ENCODE results near the gene SLC5A2. TPM values are rescaled to one million over a fixed set of nuclear protein-coding genes. Genes with fewer than 3 reads are reported as not detected.
A peak's percentile ranks its signal among the peaks of the same experiment; 100 is the strongest.

Gene SLC5A2
- total and polyA plus RNA-seq, 2 of the 13 experiments (the other 11 are each of a cell fraction or from before 2014, with no cell fraction given): 0.24 to 0.97 TPM

DNA sequence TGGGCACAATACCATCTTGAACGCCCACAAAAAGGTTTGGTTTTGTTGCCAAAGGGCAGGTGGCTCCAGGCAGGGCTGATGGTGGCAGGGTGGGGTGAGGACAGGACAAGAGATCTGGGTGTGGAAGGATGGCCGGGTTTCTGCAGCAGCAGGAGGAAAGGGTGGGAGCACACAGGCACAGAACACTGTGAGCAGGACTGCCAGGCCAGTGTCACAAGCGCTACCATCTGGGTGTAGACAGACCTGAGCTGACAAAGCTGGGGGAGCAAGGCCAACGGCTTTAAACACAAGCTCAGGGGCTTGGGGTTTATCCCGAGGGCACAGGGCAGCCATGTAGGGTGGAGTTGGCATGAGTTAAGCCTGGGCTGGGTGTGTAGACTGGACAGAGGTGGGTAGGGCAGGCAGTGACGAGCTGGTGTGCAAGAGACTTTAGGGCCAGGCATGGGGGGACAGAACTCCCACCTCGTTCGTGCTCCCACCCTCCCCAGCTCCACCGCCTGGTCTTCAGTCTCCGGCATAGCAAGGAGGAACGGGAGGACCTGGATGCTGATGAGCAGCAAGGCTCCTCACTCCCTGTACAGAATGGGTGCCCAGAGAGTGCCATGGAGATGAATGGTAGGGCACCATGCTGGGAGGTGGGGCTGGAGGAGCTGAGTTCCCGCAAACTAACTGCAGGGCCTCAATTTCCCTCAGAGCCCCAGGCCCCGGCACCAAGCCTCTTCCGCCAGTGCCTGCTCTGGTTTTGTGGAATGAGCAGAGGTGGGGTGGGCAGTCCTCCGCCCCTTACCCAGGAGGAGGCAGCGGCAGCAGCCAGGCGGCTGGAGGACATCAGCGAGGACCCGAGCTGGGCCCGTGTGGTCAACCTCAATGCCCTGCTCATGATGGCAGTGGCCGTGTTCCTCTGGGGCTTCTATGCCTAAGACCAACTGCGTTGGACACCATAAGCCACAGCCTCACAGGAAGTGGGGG lies 7.0 kb downstream of the SLC5A2 start (continued):
- TF ChIP-seq ZNF280D (CRISPR knock-in tag; IDR thresholded peaks at IDR 0.05) (no peak), ZNF737 (CRISPR knock-in tag; IDR thresholded peaks at IDR 0.05; ENCODE audit: borderline replicate concordance) (no peak), ZNF589 (CRISPR knock-in tag; conservative IDR thresholded peaks at IDR 0.05) (no peak), POLR2AphosphoS5 (IDR thresholded peaks at IDR 0.05; ENCODE audit: low read depth, low read length) (peak; percentile 34; the same call in 1 of the 2 replicates), SUZ12 (IDR thresholded peaks at IDR 0.05; ENCODE audit: low read depth, low read length) (no peak), TBP (CRISPR knock-in tag; IDR thresholded peaks at IDR 0.05) (no peak), SRSF1 (optimal IDR thresholded peaks at IDR 0.05; ENCODE audit: low read depth, low read length) (no peak), SMARCE1 (IDR thresholded peaks at IDR 0.05; ENCODE audit: borderline replicate concordance) (no peak), POLR2A (IDR thresholded peaks at IDR 0.05; ENCODE audit: insufficient read depth in 1 of 2, low read depth in 2 of 2, low read length in 2 of 2) (0 out of 4 replicates have a peak, but pooled peaks have one; percentile 7 to 25), ZNF788 (CRISPR knock-in tag; IDR thresholded peaks at IDR 0.05; ENCODE audit: borderline replicate concordance) (no peak), TCF12 (IDR thresholded peaks at IDR 0.05) (no peak), TCF12 (CRISPR knock-in tag; IDR thresholded peaks at IDR 0.05) (no peak), ZNF207 (IDR thresholded peaks at IDR 0.05; ENCODE audit: borderline replicate concordance) (no peak), ZNF562 (CRISPR knock-in tag; IDR thresholded peaks at IDR 0.05; ENCODE audit: borderline replicate concordance) (no peak), IRF2 (CRISPR knock-in tag; IDR thresholded peaks at IDR 0.05) (no peak), ZNF672 (CRISPR knock-in tag; IDR thresholded peaks at IDR 0.05) (no peak), ZNF292 (CRISPR knock-in tag; IDR thresholded peaks at IDR 0.05; ENCODE audit: borderline replicate concordance, low read depth) (no peak), RBFOX2 (IDR thresholded peaks at IDR 0.05; ENCODE audit: low read depth, low read length) (0 out of 2 replicates have a peak, but pooled peaks have one; percentile 30), AGO2 (optimal IDR thresholded peaks at IDR 0.05; ENCODE audit: low read depth, low read length) (peak; percentile 61)
- TF ChIP-seq, protein P1, sequence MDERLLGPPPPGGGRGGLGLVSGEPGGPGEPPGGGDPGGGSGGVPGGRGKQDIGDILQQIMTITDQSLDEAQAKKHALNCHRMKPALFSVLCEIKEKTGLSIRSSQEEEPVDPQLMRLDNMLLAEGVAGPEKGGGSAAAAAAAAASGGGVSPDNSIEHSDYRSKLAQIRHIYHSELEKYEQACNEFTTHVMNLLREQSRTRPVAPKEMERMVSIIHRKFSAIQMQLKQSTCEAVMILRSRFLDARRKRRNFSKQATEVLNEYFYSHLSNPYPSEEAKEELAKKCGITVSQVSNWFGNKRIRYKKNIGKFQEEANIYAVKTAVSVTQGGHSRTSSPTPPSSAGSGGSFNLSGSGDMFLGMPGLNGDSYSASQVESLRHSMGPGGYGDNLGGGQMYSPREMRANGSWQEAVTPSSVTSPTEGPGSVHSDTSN (CRISPR knock-in tag; IDR thresholded peaks at IDR 0.05): no peak
- TF ChIP-seq, protein P2, sequence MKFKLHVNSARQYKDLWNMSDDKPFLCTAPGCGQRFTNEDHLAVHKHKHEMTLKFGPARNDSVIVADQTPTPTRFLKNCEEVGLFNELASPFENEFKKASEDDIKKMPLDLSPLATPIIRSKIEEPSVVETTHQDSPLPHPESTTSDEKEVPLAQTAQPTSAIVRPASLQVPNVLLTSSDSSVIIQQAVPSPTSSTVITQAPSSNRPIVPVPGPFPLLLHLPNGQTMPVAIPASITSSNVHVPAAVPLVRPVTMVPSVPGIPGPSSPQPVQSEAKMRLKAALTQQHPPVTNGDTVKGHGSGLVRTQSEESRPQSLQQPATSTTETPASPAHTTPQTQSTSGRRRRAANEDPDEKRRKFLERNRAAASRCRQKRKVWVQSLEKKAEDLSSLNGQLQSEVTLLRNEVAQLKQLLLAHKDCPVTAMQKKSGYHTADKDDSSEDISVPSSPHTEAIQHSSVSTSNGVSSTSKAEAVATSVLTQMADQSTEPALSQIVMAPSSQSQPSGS (CRISPR knock-in tag; IDR thresholded peaks at IDR 0.05): no peak
